NOMO-1 (cell line): Measurements from ENCODE around the gene FAF2.

Experiments
- DNase-seq, 2 experiments: peaks; one replicate each; lab custom pipeline; 2025; ENCODE audit not compliant: unreplicated experiment in 2 of 2; lab: John Stamatoyannopoulos, UW

The FAF2 gene

DNA sequence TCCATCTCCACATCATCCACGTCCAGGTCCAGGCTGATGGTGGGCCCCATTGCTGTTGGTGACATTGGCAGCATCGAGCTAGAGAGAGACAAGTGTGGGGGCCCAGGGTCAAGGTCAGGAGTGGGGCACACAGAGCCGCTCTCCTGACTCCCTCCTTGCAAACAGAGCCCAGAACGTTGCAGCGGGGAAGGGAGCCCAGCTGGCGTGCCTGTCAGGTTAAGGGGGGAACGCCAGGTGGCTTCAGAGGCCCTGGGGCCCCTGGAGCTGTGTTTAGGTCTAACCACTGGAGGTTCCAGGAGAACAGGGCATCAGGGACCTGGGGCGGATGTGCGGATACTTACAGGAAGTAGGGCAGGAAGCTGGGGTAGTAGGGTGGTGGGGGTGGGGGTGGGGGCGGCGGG is 81.6 kb downstream of the FAF2 start:
- DNase-seq, result no peak

DNA sequence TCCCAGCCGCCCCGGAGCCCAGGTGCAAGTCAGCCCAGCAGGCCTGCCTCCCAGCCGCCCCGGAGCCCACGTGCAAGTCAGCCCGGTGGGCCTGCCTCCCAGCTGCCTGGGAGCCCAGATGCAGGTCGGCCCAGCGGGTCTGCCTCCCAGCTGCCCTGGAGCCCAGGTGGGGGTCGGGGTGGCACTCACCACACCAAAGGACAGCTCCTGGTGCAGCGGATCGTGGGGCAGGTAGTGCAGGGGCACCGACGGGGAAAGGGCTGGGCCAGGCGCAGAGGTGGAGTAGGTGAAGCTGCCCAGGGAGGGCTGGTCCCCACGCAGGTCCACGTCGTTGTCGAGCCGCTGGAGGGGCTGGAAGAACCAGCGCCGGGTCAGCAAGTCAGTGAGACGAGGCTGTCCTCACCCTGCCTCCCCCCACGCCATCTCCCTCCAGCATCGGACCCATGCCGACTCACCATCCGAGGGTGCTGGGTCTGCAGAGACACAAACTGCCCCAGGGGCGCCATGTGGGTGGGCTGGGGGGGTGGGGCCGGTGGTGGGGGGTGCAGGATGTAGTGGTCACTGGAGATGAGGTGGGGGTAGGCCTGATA is 82.3 kb downstream of the FAF2 start:
- no peak for DNase-seq

DNA sequence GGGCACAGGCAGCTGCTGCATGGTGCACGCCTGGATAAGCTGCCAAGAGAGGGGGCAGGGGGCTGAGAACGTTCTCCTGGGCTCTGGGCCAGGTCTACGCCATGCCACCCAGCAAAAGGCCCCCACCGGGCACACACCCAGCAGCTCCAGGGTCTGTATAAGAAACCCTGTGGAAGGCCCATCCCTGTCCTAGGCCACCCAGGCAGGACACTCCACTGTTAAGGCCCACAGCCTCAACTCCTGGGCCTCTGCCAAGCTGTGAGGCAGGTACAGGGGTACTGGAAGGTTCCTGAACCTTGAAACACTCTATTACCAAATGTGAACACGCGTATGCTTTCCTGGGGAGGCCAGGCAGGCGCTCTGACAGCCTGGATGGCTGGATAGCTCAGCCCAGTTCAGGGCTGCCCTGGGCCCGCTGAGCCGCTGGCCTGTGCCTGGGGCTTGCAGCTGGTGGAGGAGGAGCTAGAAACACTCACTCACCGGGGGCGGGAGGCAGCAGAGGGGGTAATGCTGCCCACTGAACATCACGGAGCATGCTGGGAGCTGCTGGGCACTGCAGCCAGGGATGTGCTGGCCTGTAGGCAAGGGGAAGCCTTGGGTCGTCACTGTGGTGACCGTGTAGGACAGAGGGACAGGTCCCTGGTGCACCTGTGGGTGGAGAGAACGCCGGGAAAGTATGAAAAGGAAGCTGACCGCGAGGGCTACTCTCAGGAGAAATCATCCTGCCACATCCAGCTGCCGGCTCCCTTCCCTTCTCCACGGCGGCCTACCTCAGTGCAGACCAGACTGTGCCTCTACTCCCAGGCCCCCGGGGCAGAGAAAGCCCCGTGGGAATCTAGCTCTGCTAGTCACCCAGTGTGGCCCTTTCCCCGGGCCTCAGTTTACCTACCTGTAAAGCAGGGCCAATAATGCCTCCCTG is 83.1 kb downstream of the FAF2 start:
- no peak for DNase-seq

DNA sequence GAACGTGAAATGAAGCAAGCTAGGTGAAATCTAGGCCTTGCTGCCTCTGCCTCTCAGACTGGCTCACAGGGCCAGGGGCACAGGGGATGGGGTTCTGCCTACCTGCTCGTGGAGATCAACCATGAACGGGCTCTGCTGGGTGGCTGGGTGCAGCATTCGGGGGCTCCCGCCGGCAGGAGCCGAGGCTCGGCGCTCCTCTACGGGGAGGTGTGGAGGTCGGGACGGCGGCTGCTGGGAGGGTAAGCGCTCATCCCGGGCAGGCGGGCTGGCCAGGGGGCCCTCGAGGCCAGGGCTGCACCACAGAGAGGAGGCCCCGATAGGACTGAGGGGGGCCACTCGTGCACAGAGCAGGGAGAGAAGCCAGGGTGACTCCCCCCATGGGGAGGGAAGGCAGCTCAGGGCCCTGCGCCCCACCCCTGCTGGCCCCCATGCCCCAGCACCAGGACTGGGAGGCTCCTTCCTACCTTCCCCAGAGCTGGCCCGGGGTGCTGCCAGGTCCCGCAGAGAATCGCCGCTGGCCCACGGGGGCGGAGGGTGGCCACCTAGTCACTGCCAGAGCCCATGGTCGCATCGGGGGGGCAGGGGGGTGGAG is 83.8 kb downstream of the FAF2 start:
- no peak for DNase-seq

DNA sequence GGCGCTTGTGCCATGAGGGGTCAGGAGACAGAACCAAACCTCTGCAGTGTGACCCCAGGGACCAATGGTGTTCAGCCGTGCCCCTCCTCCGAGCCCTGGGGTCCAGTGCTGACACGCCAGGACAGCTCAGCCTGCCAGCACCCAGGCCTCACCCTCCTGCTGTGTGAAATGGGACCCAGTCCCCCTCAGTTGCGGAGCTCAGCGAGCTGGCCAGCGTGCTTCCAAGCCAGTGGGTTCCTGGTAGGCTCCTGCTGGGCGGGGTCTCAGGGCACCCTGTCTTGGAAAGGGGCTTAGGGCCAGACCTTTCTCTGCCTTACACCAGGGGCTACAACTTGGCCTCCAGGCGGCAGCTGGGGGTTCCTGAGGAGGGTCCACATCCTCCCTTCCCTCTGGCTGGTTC is 84.6 kb downstream of the FAF2 start:
- DNase-seq, result no peak

DNA sequence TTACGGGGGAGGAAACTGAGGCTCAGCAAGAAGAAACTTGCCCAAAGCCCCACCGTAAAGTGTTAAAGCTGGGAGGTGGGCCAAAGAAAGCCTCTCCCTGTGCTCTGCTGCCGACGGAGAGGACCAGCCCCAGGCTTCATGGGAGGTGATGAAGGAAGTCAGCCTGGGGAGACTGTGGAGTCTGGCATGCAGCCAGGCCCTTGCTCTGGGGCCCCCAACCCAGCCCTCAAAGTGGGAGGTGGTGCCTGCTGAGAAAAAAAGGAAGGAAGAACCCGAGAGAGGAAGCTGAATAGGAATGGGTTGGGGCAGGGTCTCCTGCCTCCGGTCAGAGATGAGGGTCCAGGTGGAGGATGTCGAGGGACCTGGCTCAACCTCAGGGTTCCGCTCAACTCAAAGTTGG is 85.2 kb downstream of the FAF2 start:
- DNase-seq, result peak; percentile 63 to 69

DNA sequence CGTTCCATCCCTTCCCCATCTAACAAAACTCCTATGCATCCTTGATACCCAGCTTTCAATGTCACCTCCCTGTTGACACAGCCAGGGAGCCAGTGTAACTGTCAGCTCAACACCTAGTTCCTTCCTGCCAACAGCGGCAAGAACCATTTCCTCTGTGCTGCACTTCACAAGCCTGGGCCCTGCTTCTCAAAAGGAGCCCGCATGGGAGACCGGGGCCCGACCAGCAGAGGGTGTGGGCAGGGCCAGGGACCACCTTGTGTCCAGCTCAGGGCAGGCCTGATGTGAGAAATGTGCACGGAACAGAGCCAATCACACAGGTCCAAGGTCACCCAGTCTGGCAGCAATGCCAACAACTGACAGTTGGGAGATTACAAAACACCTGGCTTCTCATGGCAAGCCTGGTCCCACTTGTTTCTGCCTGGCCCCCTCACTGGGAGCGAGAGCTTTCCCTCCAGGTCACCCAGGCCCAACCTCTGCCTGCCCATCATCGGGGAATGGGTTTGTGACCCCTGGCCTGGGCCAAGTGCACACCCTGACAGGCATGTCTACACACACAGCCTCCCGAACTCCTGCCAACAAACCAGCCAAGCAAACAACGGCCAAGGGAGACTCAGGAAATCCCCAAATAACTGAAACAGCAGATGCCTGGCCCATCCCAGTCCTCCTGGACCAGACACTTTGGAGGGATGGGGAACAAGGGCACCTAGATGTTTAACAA is 85.9 kb downstream of the FAF2 start:
- peak; percentile 48 to 73 for DNase-seq

DNA sequence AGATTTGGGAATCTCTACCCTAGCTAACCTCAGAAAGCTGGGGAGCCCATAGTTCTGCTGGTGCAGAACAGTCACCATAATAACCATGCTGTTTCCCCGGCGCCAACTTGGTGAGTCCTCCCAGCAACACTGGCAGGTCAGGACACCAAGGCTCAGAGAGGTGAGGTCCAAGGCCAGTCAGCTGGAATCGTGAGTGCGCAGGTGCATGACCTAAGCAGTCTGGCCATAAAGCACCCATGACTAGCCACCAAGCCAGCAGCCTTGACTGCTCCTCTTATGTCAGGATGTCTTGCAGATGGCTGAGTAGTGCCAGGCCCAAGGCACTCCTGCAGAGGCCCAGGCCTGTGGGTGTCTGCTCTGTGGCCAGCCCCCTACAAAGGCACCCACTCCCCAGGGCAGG is 86.5 kb downstream of the FAF2 start:
- no peak for DNase-seq

DNA sequence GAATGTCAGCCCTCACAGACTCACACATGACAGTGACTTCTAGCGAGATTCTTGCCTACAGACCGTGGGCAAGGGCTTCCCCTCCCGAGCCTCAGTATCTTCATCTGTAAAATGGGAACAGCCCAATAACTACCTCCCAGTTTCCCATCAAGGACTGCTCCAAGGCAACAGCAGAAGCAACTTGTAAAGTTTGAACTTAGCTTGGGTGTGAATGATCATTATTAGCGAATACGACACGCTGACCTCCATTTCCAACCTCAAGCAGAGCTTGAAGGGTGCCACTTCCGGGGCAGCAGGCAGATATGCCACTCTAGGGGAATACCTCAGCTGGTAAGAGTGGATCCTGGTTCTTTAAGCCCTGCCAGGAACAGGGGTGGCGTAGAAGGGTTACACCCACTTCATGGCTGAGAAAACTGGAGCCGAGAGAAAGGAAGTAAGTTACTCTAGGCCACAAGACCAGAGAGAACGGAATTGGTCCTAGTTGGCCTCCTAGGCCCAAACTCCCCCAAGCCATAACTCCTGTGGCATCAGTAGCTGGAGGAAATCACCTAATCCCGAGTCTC is 87.0 kb downstream of the FAF2 start:
- DNase-seq, result peak; percentile 57 to 73

DNA sequence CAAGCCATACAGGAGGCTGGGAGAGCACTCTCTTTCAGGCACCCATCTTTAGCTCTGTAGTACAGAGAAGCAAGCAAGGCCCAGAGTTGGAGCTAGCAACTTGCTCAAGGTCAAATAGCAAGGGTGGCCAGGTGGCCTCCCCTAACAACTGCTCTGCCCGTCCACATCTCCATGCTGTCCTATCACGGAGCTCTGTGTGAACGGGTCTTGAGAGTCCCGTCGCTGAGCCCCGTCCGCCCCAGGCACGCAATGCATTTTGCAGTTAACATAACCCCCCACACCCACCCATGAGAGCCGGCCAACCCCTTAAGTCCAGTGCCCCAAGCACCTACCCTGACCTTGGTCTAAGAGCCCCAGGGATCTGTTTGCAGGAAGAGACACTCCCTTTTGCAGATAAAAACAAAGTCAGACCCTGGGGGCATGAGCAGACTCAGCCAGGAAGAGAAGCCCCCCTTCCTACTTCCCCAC is 87.5 kb downstream of the FAF2 start:
- DNase-seq, result no peak

DNA sequence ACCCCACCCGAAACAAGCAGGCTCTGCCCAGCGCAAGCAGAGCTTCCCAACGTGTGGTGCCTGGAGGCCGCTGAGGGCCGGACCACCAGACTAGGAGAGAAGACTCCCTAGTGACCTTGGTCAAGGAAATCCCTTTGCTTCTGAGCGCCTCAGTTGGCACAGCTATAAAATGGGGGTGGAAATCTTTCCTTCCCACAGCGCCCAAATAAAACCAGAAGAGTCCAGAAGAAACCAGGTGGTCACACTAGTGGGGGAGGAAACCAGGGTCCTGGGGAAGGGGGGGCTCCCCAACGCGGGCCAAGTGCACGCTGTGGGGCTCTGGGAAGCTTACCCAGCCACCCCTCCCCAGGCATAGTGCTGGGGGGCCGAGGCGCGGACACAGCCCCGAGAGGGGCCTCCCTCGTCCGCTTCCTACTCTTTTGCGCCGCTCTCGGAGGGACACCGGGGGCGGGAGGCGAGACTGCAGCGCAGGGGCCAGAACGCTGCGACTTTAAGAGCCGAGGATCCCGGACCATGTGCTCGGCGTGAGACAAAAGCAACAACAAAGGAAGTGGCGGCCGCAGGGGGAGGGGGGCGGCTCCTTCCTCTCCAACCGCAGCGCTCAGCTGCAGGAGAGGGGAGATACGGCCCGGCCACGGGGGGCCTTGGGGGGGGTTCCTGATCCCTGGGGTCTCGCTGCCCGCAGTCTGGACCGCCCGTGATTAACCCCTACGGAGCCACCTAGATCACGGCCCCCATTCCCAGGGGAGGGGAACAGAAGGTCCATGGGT is 88.1 kb downstream of the FAF2 start:
- peak; percentile 70 to 77 for DNase-seq

DNA sequence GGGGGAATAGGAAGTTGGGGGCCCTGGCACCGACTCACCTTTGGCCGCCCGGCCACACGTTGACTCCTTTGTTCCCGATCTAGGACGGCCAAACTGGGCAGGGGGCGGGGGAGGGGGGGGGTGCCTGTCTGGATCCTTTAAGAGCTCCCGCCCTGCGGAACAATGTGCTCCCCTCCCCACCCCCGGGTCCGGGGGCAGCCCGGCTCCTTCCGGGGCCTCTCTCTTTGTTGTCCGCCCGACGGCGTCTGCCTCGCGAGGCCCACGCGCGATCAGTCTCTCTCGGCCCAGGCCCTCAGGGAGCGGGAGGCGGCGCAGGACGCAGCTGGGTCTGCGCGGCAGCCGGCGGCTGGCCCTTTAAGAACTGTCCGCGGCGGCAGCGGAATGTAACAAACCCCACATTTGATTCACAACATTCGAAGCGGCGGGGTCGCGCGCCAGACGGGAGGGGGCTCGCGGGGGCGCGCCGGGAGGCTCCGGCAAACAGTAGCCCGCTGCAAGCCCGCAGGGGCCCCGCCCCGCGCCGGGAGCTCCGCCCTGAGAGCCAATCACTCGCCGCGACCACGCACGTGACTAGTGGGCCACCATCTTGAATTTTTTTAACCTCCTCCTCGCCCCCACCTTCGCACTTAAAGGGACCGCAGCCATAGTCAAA is 88.8 kb downstream of the FAF2 start, which contains the start of gene RNF44:
RNF44 (minus strand) TSS at position 501 of the 652 bp plus-strand sequence. CDS start 4,930 bp downstream, outside the sequence.
- peak; percentile 95 to 98 for DNase-seq

DNA sequence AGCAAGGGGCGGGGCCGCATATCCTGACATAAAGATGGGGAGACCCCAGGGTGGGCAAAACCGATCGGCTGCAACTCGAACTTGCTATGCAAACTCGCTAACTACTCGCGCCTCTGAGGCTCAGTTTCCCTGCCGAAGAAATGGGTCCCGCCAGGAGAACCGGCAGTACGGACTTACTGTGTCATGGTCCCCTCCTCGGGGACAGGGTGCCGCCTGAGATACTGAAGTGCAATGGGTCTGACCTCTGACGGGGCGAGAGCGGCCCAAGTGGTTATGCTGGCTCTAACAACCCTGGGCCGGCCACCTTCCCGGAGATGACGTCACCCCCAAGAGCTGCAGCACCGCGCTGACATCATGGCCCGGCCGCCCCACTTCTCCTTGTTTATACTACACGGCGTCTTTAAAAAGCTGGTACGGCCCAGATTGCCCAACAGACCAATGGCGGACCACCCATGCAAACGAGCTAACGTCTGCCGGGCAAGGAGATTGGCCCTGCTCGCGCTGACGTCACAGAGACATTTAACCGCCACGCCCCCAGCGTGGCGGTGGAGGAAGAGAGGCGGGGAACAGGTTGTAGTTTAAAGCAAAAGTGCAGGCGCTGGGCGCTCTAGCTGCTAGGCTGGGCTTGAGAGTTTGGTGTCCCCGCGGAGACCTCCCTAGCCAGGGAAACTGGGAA is 89.5 kb downstream of the FAF2 start:
- peak; percentile 99 for DNase-seq

DNA sequence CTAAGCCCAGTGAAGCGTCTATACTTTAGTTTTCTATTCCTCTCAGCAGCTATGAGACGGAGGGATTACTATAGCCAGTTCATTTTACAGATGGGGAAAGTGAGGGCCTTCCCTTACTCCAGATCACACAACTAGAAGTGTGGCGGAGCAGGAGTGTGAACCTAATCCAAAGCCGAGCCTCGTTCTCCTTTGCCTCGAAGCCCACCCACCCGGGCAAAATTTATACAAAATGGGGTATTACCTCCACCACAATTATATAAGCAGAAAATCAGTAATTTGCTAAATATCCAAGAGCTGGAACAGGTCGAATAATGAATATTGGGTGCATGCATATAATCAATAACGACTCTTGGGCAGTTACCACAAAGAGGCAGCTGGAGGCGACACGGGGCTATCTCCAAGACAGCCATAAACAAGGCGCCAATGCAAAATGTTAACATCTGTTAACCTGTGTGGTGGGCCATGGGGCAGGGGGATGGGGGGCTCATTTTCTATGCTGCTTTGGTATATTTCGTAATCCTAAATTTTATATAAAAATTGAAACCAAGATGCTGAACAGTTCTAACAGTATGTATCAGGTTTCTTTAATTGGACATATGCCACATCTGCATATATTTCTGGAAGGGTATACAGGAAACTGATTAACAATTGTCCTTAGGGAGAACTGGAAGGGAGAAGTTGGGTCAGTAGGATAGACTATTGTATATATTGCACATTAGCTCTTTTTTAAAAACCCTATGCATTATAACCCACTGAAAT is 90.2 kb downstream of the FAF2 start:
- no peak for DNase-seq

DNA sequence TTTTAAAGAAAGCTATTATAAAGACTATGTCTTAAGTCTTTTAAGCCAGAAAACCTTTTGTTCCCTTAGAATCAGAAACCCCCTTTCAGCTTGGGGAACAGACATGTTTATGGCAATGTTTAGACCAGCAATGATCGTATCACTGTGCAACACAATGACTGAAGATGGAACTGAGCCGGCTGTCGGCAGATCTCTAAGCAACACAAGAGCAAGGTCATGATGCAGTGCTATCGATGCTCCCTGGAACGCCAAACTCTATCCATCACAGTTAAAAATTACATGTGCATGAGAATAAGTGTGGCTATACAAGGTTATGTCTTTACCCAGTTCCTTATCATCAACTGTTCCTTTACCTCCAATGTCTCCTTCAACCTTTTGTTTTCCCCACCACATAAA is 90.8 kb downstream of the FAF2 start:
- no peak for DNase-seq

DNA sequence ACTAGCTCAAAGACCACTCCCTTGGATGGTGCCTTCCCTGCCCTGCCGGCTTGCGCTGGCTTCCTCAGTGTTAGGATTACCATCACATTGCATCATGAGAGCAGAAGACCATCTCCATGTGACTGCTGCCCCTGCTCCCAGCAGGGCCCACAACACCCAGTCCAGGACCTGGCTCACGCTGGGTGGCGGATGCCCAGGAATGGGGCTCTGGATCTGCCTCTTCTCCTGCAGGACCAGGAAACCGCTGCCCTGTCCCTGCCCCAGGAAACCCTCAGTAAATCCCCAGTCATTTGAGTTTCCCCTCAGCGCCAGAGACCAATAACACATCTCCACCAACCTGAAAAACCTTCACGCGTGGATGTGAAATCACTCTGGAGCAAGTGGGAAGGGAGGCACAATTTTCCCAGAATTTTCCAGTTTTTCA is 92.3 kb downstream of the FAF2 start:
- no peak for DNase-seq

DNA sequence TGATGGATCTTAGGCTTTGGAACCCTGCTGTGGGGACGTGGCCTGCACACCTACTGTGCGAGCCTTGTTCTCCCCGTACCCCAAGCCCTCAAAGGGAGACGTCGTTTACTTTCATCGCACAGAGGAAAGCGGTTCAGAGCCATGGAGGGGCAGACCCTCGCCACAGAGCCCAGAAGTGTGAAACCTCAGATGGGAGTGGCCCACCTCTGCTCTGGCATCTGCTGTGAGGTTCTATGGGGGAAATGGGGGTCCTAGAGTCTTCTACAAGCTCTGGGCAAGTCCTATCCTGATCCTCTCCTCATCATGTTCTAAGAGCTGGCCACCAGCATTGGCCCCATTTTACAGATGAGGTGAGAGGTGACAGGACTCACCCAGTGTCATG is 92.8 kb downstream of the FAF2 start:
- no peak for DNase-seq
